GM19324 (cell line): ENCODE data around the gene JOSD2.
"Not testable (repeated sequence)": the region's sequence is repeated elsewhere in the genome, so short reads cannot be mapped to it uniquely, and the experiment has no call there.

Source experiments
- ATAC-seq: cut with Tn5 transposase; IDR thresholded peaks from one replicate; pipeline ENCODE4 v1.9.1; 2021; ENCODE audit warnings: mild to moderate bottlenecking, moderate library complexity; ENCODE audit not compliant: unreplicated experiment, low FRiP score

Gene JOSD2

DNA sequence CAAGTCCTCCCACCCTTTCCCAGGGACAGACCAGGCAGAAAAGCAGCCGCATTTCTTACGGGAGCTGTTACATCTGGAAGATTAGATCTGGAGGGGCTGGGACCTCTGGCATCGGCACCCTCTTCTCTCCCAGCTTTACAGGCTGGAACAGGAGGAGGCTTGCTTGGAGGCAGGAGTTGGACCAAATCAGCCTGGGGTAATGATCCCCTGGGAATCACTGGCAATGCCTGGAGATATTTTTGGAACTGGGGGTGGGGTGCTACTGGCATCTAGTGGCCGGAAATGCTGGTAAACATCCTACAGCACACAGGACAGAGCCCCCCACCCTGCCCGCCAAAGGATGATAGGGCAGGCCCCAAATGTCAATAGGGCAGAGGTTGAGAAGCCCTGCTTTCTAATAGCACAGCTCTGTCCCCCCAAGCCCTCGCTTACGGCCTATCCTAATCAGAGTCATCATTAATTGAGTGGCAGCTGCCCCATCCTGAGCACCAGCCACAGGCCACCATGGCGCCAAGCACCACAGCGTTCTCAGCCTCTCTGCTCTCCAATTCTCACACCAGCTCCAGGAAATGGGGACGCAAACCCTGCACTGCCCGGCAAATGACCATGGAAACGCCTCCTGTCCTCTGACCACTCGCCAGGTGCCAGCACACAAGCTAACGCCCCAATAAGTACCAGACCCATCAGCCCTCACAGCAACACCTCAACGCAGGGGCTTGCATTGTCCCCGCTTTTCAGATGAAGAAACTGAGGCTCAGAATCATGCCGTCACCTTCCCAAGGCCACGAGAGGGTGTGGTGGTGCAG is 36.6 kb upstream of the JOSD2 start:
- no peak for ATAC-seq

DNA sequence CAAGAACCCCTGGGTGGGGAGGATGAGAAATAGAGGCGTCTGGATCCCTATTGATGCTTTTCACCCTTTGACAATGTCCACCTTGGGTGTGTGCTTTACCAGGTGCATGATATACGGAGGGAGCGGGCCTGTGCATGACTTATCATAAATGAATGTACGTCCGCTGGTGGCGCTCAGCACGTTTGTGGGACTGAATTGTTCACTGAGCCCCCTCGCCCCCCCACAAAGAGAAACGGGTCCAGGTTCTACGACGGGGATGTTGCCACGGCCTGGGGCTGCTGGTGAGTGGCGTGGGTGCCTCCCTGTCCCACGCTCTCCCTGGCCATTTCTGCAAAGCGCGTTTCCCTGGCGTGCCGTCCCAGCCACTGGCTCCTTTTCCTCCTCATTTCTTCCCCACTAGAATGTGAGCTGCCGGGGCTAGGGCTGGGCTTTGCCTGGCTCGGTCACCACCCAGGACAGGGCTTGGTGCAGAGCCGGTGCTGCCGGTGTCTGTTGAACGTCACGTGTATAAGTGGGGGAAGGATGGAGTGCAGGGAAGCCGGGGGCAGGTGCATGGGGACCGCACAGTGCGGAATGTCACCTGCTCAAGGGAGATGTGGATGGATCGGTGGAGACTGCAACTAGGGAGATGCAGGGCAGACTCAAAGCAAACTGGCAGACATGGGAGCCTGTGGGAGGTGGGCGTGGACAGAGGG is 35.7 kb upstream of the JOSD2 start:
- no peak for ATAC-seq

GRCh38 chr19:50542943-50543342 is 32.0 kb upstream of the JOSD2 start:
- ATAC-seq: no peak

DNA sequence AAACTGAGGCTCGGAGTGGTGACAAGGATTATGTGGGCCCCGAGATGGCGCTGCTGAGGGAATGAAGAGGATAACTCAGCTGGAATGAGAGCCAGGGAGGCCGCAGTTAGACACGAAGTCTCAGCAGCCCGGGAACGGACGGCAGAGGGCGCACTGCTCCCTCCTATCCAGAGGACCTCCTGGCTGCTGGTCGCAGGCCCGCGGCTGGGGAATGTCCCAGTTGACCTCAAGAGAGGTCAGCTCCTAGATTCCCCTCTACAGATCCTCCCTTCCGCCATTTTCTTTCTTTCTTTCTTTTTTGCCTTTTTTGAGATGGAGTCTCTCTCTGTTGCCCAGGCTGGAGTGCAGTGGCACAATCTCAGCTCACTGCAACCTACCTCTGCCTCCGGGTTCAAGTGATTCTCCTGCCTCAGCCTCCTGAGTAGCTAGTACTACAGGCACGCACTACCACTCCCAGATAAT is 26.8 kb upstream of the JOSD2 start:
- no peak for ATAC-seq

DNA sequence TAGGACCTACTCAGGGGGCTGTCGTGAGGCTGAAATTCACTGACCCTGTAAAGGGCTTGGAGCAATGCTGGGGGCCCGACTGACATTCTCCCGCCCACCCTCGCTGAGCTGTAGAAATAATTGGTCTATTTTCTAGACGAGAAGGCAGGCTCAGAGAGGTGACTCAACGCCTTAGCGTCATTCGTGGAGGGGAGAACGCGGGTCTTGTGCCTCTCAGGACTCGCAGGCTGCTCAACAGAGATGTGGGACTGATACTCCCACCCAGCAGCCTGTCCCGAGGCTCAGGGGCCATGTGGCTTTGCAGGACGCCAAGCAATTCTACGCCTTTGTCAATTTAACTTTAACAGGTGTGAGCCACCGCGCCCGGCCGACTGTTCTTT is 26.3 kb upstream of the JOSD2 start:
- no peak for ATAC-seq

- no peak for ATAC-seq
Observed at GRCh38 chr19:50536662-50537305, 25.8 kb upstream of the JOSD2 start.

- no peak for ATAC-seq
Observed at GRCh38 chr19:50535672-50536187, 24.7 kb upstream of the JOSD2 start.

DNA sequence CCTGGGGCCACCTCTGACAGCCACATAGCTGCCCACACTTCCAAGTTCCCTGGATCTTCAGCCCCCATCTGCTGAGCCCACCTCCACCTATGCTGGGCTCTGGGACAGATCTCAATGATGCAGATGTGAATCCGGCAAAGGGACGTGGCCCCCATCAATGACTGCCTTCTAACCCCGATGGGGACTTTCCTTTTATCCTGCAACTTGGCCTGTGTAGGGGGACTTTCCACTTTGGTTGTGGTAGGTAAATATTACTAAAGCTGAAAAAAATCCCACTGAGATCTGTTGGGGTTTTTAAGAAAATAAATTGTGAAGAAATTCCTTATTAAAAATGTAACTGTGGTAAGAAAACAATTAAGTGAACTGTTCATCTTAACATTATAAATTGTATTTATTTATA is 23.5 kb upstream of the JOSD2 start:
- no peak for ATAC-seq

GRCh38 chr19:50532952-50533351 is 22.0 kb upstream of the JOSD2 start:
- no peak for ATAC-seq

- ATAC-seq: no peak
Observed at GRCh38 chr19:50531171-50531612, 20.2 kb upstream of the JOSD2 start.

- ATAC-seq: not testable (repeated sequence)
Observed at GRCh38 chr19:50528052-50528451, 17.1 kb upstream of the JOSD2 start.

DNA sequence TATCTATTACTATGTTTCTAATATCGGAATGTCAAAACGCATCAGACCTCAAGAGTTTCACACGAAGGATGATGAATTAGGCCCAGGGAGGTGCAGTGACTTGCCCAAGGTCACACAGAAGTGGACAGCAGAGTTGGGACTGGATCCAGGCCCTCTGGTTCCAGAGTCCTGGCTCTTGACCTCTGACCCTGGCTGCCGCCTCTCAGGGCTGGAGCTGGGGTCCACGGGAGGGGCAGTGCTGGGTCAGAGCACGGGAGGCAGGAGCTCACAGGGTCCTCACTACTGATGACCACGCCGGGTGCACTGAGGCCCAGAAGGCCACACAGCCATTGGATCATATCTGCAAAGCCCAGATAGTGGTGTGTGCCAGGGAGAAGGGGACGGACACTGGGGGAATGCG is 11.9 kb upstream of the JOSD2 start:
- ATAC-seq: no peak

DNA sequence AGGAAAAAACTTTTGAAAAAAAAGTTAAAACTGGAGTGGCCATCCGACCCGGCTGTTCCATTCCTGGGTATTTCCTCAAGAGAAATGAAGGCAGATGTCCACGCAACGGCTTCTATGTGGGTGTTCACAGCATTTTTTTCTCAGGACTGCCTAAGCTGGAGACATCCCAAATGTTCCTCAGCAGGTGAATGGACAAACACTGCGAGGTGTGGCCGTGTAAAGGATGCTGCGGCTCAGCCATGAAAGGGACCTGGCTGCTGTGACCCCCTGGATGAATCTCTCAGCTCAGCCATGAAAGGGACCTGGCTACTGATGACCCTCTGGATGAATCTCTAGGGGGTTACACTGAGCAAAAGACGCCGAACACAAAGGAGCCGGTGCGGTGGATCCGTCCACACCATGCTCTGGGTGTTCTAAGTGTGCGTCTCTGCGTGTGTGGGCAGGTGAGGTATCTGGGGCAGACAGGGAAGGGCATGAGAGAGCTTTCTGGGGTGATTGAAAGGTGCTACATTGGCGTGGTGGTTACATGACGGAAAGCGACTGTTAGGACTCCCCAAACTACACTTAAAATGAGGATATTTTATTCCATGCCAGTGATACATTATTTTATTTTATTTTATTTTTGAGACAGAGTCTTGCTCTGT is 10.0 kb upstream of the JOSD2 start:
- no peak for ATAC-seq

GRCh38 chr19:50519006-50519575 is 8.1 kb upstream of the JOSD2 start:
- no peak for ATAC-seq

DNA sequence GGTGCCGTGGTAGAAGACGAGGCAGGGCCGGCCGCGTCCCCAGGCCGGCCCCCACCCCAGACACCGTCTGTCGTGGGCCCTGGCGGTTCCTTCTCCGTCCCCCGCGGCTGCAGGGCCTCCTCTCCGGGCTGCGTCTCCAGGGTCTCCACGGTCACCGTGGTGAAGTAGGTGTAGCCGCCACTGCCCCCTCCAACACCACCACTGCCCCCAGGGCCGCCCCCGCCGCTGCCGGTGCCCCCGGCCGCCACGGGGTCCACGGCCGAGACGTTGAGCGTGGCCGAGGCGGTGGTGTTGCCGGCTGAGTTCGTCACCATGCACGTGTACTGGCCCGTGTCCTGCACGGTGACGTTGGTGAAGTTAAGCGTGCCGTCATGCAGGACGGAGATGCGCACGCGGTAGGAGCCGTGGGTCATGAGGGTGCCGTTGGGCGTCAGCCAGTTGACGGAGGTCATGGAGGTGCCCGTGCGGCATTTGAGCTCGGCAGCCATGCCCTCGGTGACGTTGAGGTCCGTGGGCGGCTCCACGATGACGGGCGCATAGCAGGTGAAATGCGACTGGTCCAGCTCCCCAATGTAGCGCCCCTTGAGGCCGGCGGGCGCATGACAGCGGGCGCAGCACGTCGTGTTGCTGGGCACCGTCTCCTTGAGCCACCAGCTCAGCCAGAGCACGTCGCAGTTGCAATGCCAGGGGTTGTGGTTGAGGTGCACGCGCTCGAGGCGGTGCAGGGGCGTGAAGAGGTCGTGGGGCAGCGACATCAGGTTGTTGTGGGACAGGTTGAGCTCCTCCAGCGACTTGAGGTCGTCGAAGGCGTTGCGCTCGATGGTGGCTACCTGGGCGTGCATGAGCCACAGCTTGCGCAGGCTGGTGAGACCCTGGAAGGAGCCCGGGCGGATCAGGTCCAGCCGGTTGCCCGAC is 7.4 kb upstream of the JOSD2 start:
- ATAC-seq: no peak

DNA sequence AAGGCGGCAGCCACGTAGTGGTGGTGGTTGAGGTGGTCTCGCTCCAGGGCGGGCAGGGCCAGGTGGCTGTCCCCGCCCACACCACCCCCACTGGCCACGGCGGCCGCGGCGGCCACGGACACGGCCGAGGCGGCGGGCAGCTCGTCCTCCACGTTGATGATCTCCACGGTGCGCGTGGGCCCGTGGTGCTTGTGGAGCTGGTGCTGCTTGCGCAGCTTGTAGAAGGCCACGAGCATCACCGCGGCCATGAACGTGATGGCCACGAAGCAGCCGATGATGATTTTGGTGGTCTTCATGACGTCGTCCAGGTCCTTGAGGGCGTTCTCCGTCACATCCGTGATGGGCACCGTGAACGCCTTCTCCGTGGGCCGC is 6.7 kb upstream of the JOSD2 start:
- no peak for ATAC-seq

DNA sequence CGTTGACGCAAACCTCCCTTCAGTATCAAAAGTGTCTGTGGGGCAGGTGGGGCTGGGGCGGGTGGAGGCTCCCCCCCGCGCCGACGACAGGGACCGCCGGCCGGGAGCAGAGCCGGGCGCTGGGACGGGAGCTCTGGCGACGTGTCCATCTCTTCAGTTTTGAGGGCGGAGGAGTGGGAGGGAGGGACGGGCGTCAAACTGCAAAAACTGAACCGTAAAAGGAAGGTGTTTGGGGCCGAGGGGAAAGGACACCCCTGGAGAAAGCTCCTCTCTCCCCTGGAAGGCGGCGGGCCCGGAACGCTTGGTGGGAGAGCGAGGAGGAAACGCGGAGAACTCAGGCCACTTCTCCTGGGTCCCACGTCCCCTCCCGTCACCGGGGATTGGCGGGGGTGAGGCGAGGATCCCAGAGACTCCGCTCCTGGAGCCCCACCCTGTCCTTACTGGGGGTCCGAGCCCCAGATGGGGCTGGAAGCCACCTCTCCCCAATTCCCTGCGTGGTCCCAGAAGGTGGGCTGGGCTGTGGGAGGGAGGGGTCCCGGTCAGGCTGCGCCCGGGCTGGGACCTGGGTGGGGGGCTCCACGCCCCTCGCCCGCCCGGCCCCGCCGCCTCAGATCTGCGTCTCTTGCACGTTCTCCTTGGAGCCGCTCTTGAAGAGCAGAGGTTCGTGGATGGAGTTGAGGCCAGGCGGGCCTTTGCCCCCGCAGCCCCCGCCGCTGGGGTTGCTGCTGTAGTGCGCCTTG is 6.1 kb upstream of the JOSD2 start:
- no peak for ATAC-seq

- ATAC-seq: no peak
Observed at GRCh38 chr19:50516456-50516855, 5.5 kb upstream of the JOSD2 start.

DNA sequence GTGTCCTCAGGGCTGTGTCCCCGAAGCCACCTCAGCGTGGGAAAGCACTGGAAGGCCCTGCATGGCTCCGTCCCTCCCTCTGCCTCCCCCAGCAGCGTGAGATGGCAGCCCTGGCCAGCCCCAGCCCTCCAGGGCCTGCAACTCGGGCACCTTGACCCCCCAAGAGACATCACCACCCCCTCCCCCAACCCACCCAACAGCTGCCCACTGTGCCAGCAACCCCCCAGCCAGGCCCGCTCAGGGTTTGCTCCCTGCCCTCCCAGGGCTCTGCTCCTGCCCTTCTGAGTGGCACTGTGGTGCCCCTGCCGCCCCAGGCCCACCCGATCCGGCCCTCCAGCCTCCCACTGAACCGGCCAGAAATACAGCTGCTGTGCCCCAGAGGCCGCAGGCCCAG is 4.2 kb upstream of the JOSD2 start:
- ATAC-seq: no peak
